ENCODE measurements around the gene S100Z. TPM values are rescaled to one million over a fixed set of nuclear protein-coding genes. Genes with fewer than 3 reads are reported as not detected.

Gene S100Z
- total and polyA plus RNA-seq, 2 donors (not counting 1 experiment from before 2014, with no cell fraction given): 1.0 to 2.4 TPM

DNA sequence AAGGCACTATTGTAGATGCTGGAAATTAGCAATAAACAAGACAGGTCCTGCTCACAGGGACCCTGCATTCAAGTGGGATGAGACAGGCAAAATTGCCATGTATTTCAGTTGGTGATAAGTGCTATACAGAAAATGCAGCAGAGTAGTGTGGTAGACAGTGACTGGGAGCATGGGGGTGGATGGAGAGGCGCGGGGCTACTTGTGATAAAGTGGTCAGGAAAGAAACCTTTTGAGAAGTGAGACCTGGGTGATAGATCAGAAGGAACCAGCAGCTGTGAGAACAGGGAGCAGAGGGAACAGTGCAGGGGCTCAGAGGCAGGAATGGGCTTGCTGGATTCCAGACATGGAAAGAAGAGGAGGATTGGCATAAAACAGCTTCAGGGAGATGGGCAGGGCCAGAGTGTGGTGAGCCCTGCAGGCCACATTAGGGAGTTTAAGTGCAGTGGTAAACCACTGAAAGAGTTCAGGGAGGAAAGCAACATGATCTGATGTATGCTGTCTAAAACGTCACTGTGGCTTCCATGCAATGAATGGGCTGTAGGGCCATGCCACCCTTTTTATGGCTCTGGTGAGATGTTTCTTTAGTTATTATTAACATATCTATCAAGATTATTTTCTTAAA, 110.3 kb downstream of the S100Z start:
- TF ChIP-seq EZH2 (IDR thresholded peaks at IDR 0.05; ENCODE audit: borderline replicate concordance, insufficient read depth, low read depth, low read length, poor library complexity, severe bottlenecking): no peak
- TF ChIP-seq, protein P1, sequence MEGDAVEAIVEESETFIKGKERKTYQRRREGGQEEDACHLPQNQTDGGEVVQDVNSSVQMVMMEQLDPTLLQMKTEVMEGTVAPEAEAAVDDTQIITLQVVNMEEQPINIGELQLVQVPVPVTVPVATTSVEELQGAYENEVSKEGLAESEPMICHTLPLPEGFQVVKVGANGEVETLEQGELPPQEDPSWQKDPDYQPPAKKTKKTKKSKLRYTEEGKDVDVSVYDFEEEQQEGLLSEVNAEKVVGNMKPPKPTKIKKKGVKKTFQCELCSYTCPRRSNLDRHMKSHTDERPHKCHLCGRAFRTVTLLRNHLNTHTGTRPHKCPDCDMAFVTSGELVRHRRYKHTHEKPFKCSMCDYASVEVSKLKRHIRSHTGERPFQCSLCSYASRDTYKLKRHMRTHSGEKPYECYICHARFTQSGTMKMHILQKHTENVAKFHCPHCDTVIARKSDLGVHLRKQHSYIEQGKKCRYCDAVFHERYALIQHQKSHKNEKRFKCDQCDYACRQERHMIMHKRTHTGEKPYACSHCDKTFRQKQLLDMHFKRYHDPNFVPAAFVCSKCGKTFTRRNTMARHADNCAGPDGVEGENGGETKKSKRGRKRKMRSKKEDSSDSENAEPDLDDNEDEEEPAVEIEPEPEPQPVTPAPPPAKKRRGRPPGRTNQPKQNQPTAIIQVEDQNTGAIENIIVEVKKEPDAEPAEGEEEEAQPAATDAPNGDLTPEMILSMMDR (IDR thresholded peaks at IDR 0.05): no peak
- ATAC-seq (ENCODE audit: low read depth): no peak
- Histone ChIP-seq H3K9me3 (ENCODE audit: control extremely low read depth in 1 of 3, control insufficient read depth in 2 of 3, insufficient read depth in 1 of 3, low read length in 2 of 3) (no peaks in the 10 kb centered on the region), H3K4me2 (replicated peaks; ENCODE audit: low read depth, low read length, poor library complexity, severe bottlenecking) (no peak overlapping the region), H3K4me3 (ENCODE audit: control extremely low read depth in 1 of 5, extremely low read depth in 1 of 5, insufficient read depth in 1 of 5, low read depth in 2 of 5, low read length in 4 of 5) (no peak overlapping the region), H3K9ac (ENCODE audit: low read length) (no peak overlapping the region), H3K36me3 (replicated peaks in 1 of 2; ENCODE audit: control extremely low read depth in 1 of 2, control insufficient read depth in 1 of 2, extremely low read depth in 1 of 2, insufficient read depth in 2 of 2, low read length in 1 of 2) (no peaks in the 10 kb centered on the region), H4K20me1 (ENCODE audit: control insufficient read depth, insufficient read depth, low read length, poor library complexity, severe bottlenecking) (no peaks in the 10 kb centered on the region), H3K79me2 (ENCODE audit: control insufficient read depth, insufficient read depth, low read length) (no peaks in the 10 kb centered on the region), H2AFZ (ENCODE audit: insufficient read depth, low read depth, low read length, poor library complexity, severe bottlenecking) (no peak overlapping the region), H3K27me3 (replicated peaks in 1 of 4; ENCODE audit: control extremely low read depth in 1 of 4, control insufficient read depth in 3 of 4, insufficient read depth in 4 of 4, low read length in 3 of 4) (peaks cover 0 to 8% (median 7%) of the 10 kb centered on the region in 4 experiments), H3K27ac (ENCODE audit: low read length in 2 of 2) (no peak overlapping the region), H3K4me1 (ENCODE audit: control insufficient read depth in 2 of 2, insufficient read depth in 2 of 2, low read length in 2 of 2) (no peaks in the 10 kb centered on the region)
- Mint-ChIP-seq H3K4me3 (no peak overlapping the region), H3K4me1 (no peaks in the 10 kb centered on the region), H3K27ac (no peak overlapping the region), H3K27me3 (peaks cover 22% of the 10 kb centered on the region), H3K9me3 (ENCODE audit: insufficient read depth) (no peaks in the 10 kb centered on the region)
- ChIA-PET POLR2A (no interaction called here), CTCF (no interaction called here)
- DNase-seq: no peak
- intact Hi-C loops (cut with micrococcal nuclease): no loop called here
- 70% methylated on average over 2 of the region's 3 CpGs for WGBS (ENCODE audit: insufficient coverage)

DNA sequence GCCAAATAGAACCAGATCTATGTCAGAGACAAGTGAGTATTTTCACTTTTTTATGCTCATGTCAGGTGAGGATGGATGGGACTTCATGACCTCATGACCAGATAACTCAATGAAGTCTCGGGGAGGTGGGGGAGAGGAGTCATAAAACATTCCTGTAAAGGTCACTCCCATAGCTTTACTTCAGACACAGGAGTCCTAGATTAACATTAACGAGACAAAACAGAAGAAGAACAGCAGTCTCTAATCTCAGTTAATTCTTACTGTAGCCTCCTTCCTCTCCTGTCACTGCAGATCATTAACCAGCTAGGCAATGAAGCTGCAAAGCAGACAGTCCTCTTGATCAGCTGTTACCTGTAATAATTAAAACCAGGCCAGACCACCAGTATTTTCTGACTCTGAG, 114.2 kb downstream of the S100Z start:
- H3K9me3 Mint-ChIP-seq (ENCODE audit: insufficient read depth): no peaks in the 10 kb centered on the region
- intact Hi-C loops (cut with micrococcal nuclease): no loop called here
- peaks cover 8% of the 10 kb centered on the region for H3K27me3 Mint-ChIP-seq
- POLR2A ChIA-PET: no interaction called here
- no peaks in the 10 kb centered on the region for H3K4me1 Mint-ChIP-seq
- no peaks in the 10 kb centered on the region for H3K79me2 ChIP-seq (ENCODE audit: control insufficient read depth, insufficient read depth, low read length)
- ATAC-seq (ENCODE audit: low read depth) (no peak), DNase-seq (no peak)
- 89% methylated on average over 1 of the region's 2 CpGs for WGBS (ENCODE audit: insufficient coverage)
- no peak overlapping the region for H3K4me2 ChIP-seq (replicated peaks; ENCODE audit: low read depth, low read length, poor library complexity, severe bottlenecking)
- CTCF ChIA-PET: no interaction called here
- TF ChIP-seq, protein P1 (IDR thresholded peaks at IDR 0.05): no peak
- no peak for TF ChIP-seq EZH2 (IDR thresholded peaks at IDR 0.05; ENCODE audit: borderline replicate concordance, insufficient read depth, low read depth, low read length, poor library complexity, severe bottlenecking)
- H3K4me3 Mint-ChIP-seq: no peak overlapping the region
- no peaks in the 10 kb centered on the region for H3K4me1 ChIP-seq (ENCODE audit: control insufficient read depth in 2 of 2, insufficient read depth in 2 of 2, low read length in 2 of 2)
- H3K27me3 ChIP-seq (replicated peaks in 1 of 4; ENCODE audit: control extremely low read depth in 1 of 4, control insufficient read depth in 3 of 4, insufficient read depth in 4 of 4, low read length in 3 of 4): no peaks in the 10 kb centered on the region
- no peak overlapping the region for H3K27ac ChIP-seq (ENCODE audit: low read length in 2 of 2)
- H4K20me1 ChIP-seq (ENCODE audit: control insufficient read depth, insufficient read depth, low read length, poor library complexity, severe bottlenecking): no peaks in the 10 kb centered on the region
- H3K27ac Mint-ChIP-seq: no peak overlapping the region
- no peaks in the 10 kb centered on the region for H3K9me3 ChIP-seq (ENCODE audit: control extremely low read depth in 1 of 3, control insufficient read depth in 2 of 3, insufficient read depth in 1 of 3, low read length in 2 of 3)
- no peak overlapping the region for H2AFZ ChIP-seq (ENCODE audit: insufficient read depth, low read depth, low read length, poor library complexity, severe bottlenecking)
- H3K4me3 ChIP-seq (ENCODE audit: control extremely low read depth in 1 of 5, extremely low read depth in 1 of 5, insufficient read depth in 1 of 5, low read depth in 2 of 5, low read length in 4 of 5): no peak overlapping the region
- no peak overlapping the region for H3K9ac ChIP-seq (ENCODE audit: low read length)
- H3K36me3 ChIP-seq (replicated peaks in 1 of 2; ENCODE audit: control extremely low read depth in 1 of 2, control insufficient read depth in 1 of 2, extremely low read depth in 1 of 2, insufficient read depth in 2 of 2, low read length in 1 of 2): no peaks in the 10 kb centered on the region

Small RNA genes within 50 kb of the gene (small RNA-seq; reads per million reads assigned to genes)
- gene RN7SL208P (ENCODE audit: insufficient read length, low read depth, low replicate concordance): not detected
- not detected for gene RNU6ATAC36P (ENCODE audit: insufficient read length, low read depth, low replicate concordance)

Other genes starting within 250 kb of the S100Z start
- not detected in 2 replicates for gene F2RL2, start 226.6 kb upstream of the S100Z start, total RNA-seq
- not detected in 2 replicates for gene F2RL2, start 226.6 kb upstream of the S100Z start, polyA plus RNA-seq
- gene F2R, start 133.9 kb upstream of the S100Z start, total RNA-seq: 0.97 and 1.4 TPM in 2 replicates
- gene F2R, start 133.9 kb upstream of the S100Z start, polyA plus RNA-seq: 0.25 and 0.26 TPM in 2 replicates
- gene F2RL1, start 31.0 kb upstream of the S100Z start, total RNA-seq: 0.51 and 0.64 TPM in 2 replicates
- gene F2RL1, start 31.0 kb upstream of the S100Z start, polyA plus RNA-seq: 0.04 TPM in 2 replicates
- 0.62 and 1.1 TPM in 2 replicates for gene CRHBP, start 103.0 kb downstream of the S100Z start, total RNA-seq
- gene CRHBP, start 103.0 kb downstream of the S100Z start, polyA plus RNA-seq: 0.75 and 1.7 TPM in 2 replicates
- gene AGGF1, start 180.4 kb downstream of the S100Z start, total RNA-seq: 25.6 and 26.2 TPM in 2 replicates
- 9.3 and 11.6 TPM in 2 replicates for gene AGGF1, start 180.4 kb downstream of the S100Z start, polyA plus RNA-seq
- gene ZBED3, start 237.3 kb downstream of the S100Z start, total RNA-seq: 1.2 and 1.6 TPM in 2 replicates
- gene ZBED3, start 237.3 kb downstream of the S100Z start, polyA plus RNA-seq: 0.30 and 0.69 TPM in 2 replicates